Measurements from ENCODE around the gene LOXHD1. TPM values are rescaled to one million over a fixed set of nuclear protein-coding genes. Genes with fewer than 3 reads are reported as not detected.

LOXHD1 gene
- total and polyA plus RNA-seq, 2 donors (not counting 1 experiment from before 2014, with no cell fraction given) = not detected

- no peak overlapping the region for H3K4me3 Mint-ChIP-seq
- ATAC-seq (ENCODE audit: low read depth) (no peak), DNase-seq (no peak)
- TF ChIP-seq CTCF (IDR thresholded peaks at IDR 0.05) (no peak), EZH2 (IDR thresholded peaks at IDR 0.05; ENCODE audit: borderline replicate concordance, insufficient read depth, low read depth, low read length, poor library complexity, severe bottlenecking) (no peak)
- peaks cover 14% of the 10 kb centered on the region for H3K27me3 Mint-ChIP-seq
- Histone ChIP-seq H3K9me3 (ENCODE audit: control extremely low read depth in 1 of 3, control insufficient read depth in 2 of 3, insufficient read depth in 1 of 3, low read length in 2 of 3) (no peaks in the 10 kb centered on the region), H3K27ac (ENCODE audit: low read length in 2 of 2) (no peak overlapping the region), H3K4me2 (replicated peaks; ENCODE audit: low read depth, low read length, poor library complexity, severe bottlenecking) (no peak overlapping the region), H3K79me2 (ENCODE audit: control insufficient read depth, insufficient read depth, low read length) (no peaks in the 10 kb centered on the region), H3K4me1 (ENCODE audit: control insufficient read depth in 2 of 2, insufficient read depth in 2 of 2, low read length in 2 of 2) (no peaks in the 10 kb centered on the region), H4K20me1 (ENCODE audit: control insufficient read depth, insufficient read depth, low read length, poor library complexity, severe bottlenecking) (no peaks in the 10 kb centered on the region), H3K27me3 (replicated peaks in 1 of 4; ENCODE audit: control extremely low read depth in 1 of 4, control insufficient read depth in 3 of 4, insufficient read depth in 4 of 4, low read length in 3 of 4) (peaks cover 0 to 6% (median 0%) of the 10 kb centered on the region in 4 experiments), H3K36me3 (replicated peaks in 1 of 2; ENCODE audit: control extremely low read depth in 1 of 2, control insufficient read depth in 1 of 2, extremely low read depth in 1 of 2, insufficient read depth in 2 of 2, low read length in 1 of 2) (no peaks in the 10 kb centered on the region), H2AFZ (ENCODE audit: insufficient read depth, low read depth, low read length, poor library complexity, severe bottlenecking) (no peak overlapping the region), H3K4me3 (ENCODE audit: control extremely low read depth in 1 of 5, extremely low read depth in 1 of 5, insufficient read depth in 1 of 5, low read depth in 2 of 5, low read length in 4 of 5) (no peak overlapping the region), H3K9ac (ENCODE audit: low read length) (no peak overlapping the region)
- no peak overlapping the region for H3K27ac Mint-ChIP-seq
- 100% methylated on average over 2 of the region's 4 CpGs for WGBS (ENCODE audit: insufficient coverage)
- peaks cover 3% of the 10 kb centered on the region for H3K4me1 Mint-ChIP-seq
- no peaks in the 10 kb centered on the region for H3K9me3 Mint-ChIP-seq (ENCODE audit: insufficient read depth)
- CTCF ChIA-PET = interaction anchor here (0.7 kb wide), 1 partner anchor 475 kb away, joined by 3 read pairs; no protein-coding TSS in a partner anchor
- POLR2A ChIA-PET = no interaction called here
- intact Hi-C loops (cut with micrococcal nuclease) = no loop called here
These were observed 34.6 kb downstream of the LOXHD1 start for GRCh38 chr18:46622451-46622850.

GRCh38 chr18:46621871-46622270, 35.1 kb downstream of the LOXHD1 start:
- POLR2A ChIA-PET = no interaction called here
- DNase-seq (no peak), ATAC-seq (ENCODE audit: low read depth) (no peak)
- H3K9me3 Mint-ChIP-seq (ENCODE audit: insufficient read depth) = no peaks in the 10 kb centered on the region
- Histone ChIP-seq H3K79me2 (ENCODE audit: control insufficient read depth, insufficient read depth, low read length) (no peaks in the 10 kb centered on the region), H3K9ac (ENCODE audit: low read length) (no peak overlapping the region), H3K27ac (ENCODE audit: low read length in 2 of 2) (no peak overlapping the region), H3K4me3 (ENCODE audit: control extremely low read depth in 1 of 5, extremely low read depth in 1 of 5, insufficient read depth in 1 of 5, low read depth in 2 of 5, low read length in 4 of 5) (no peak overlapping the region), H3K4me2 (replicated peaks; ENCODE audit: low read depth, low read length, poor library complexity, severe bottlenecking) (no peak overlapping the region), H2AFZ (ENCODE audit: insufficient read depth, low read depth, low read length, poor library complexity, severe bottlenecking) (no peak overlapping the region), H3K9me3 (ENCODE audit: control extremely low read depth in 1 of 3, control insufficient read depth in 2 of 3, insufficient read depth in 1 of 3, low read length in 2 of 3) (no peaks in the 10 kb centered on the region), H4K20me1 (ENCODE audit: control insufficient read depth, insufficient read depth, low read length, poor library complexity, severe bottlenecking) (no peaks in the 10 kb centered on the region), H3K4me1 (ENCODE audit: control insufficient read depth in 2 of 2, insufficient read depth in 2 of 2, low read length in 2 of 2) (no peaks in the 10 kb centered on the region), H3K27me3 (replicated peaks in 1 of 4; ENCODE audit: control extremely low read depth in 1 of 4, control insufficient read depth in 3 of 4, insufficient read depth in 4 of 4, low read length in 3 of 4) (peaks cover 0 to 6% (median 0%) of the 10 kb centered on the region in 4 experiments), H3K36me3 (replicated peaks in 1 of 2; ENCODE audit: control extremely low read depth in 1 of 2, control insufficient read depth in 1 of 2, extremely low read depth in 1 of 2, insufficient read depth in 2 of 2, low read length in 1 of 2) (no peaks in the 10 kb centered on the region)
- intact Hi-C loops (cut with micrococcal nuclease) = no loop called here
- H3K4me1 Mint-ChIP-seq = peaks cover 3% of the 10 kb centered on the region
- WGBS (ENCODE audit: insufficient coverage) = 86% methylated on average over 2 of the region's 2 CpGs
- no peak overlapping the region for H3K4me3 Mint-ChIP-seq
- TF ChIP-seq CTCF (IDR thresholded peaks at IDR 0.05) (no peak), EZH2 (IDR thresholded peaks at IDR 0.05; ENCODE audit: borderline replicate concordance, insufficient read depth, low read depth, low read length, poor library complexity, severe bottlenecking) (no peak)
- H3K27ac Mint-ChIP-seq = no peak overlapping the region
- CTCF ChIA-PET = no interaction called here
- peaks cover 11% of the 10 kb centered on the region for H3K27me3 Mint-ChIP-seq

Measured in B cell (primary cell).